Gastroesophageal sphincter (tissue), 4 donors: ENCODE measurements around the gene ADCK2. TPM values are rescaled to one million over a fixed set of nuclear protein-coding genes. Genes with fewer than 3 reads are reported as not detected.
A peak's percentile ranks its signal among the peaks of the same experiment; 100 is the strongest.
"Not testable (repeated sequence)": the region's sequence is repeated elsewhere in the genome, so short reads cannot be mapped to it uniquely, and the experiment has no call there.

ENCODE experiments used
- ATAC-seq: fragments of 150-250 bp; one replicate; pipeline ENCODE4 v1.9.1; 2016; ENCODE audit warnings: mild to moderate bottlenecking, moderate library complexity
- H3K27ac ChIP-seq, 4 donors: fragments of 200-600 bp; sonication (generic) in 3 of 4; 1 replicate in 3 of 4; 2 replicates in 1 of 4; pipeline ENCODE4 v1.5.1; 2016 to 2019
- H3K27me3 ChIP-seq: fragments of 200-600 bp; sonication (generic); one replicate; pipeline ENCODE4 v1.5.1; 2019
- H3K36me3 ChIP-seq, 2 donors: fragments of 200-600 bp; sonication (generic); one replicate each; pipeline ENCODE4 v1.5.1; 2019; ENCODE audit warnings: control low read depth in 1 of 2
- H3K4me1 ChIP-seq, 3 donors: fragments of 200-600 bp; sonication (generic); 1 replicate in 2 of 3; 2 replicates in 1 of 3; pipeline ENCODE4 v1.5.1; 2016 to 2019; ENCODE audit warnings: control low read depth in 2 of 3
- H3K4me3 ChIP-seq, 2 donors: fragments of 200-600 bp; sonication (generic); one replicate each; pipeline ENCODE4 v1.5.1; 2019; ENCODE audit warnings: mild to moderate bottlenecking in 1 of 2, moderate library complexity in 1 of 2
- H3K9me3 ChIP-seq, 3 donors: fragments of 200-600 bp; sonication (generic); one replicate each; pipeline ENCODE4 v1.5.1; 2017 to 2019; ENCODE audit warnings: control low read depth in 2 of 3
- CTCF ChIP-seq, 4 experiments: fragments of 200-600 bp in 2 of 4; fragments of 450-650 bp in 2 of 4; sonication (generic) in 1 of 4; IDR thresholded peaks; one replicate each; pipeline ENCODE4 v1.5.1; 2017 to 2019; ENCODE audit warnings: antibody characterized with exemption in 4 of 4, mild to moderate bottlenecking in 2 of 4, moderate library complexity in 2 of 4
- EP300 ChIP-seq: sonication (generic); formaldehyde crosslinking; IDR thresholded peaks from one replicate; pipeline ENCODE4 v1.6.1; 2017; ENCODE audit warnings: antibody characterized with exemption, mild to moderate bottlenecking
- POLR2A ChIP-seq, 2 donors: fragments of 450-650 bp; IDR thresholded peaks; one replicate each; pipeline ENCODE4 v1.6.1; 2017; ENCODE audit warnings: antibody characterized with exemption in 2 of 2, mild to moderate bottlenecking in 2 of 2, moderate library complexity in 1 of 2
- POLR2AphosphoS5 ChIP-seq: sonication (generic); formaldehyde crosslinking; IDR thresholded peaks from one replicate; pipeline ENCODE4 v1.6.1; 2017; ENCODE audit warnings: antibody characterized with exemption
- WGBS, 2 donors: methylation state at CpG; one replicate each; pipeline ENCODE4 v1.1.5; 2018; ENCODE audit warnings: low coverage in 1 of 2; 5-methylcytosine and 5-hydroxymethylcytosine counted together
- total RNA-seq, 4 donors: library from RNA; depleted of rRNA; stranded (reverse); fragments of >200 nt; gene quantifications; one replicate each; pipeline ENCODE4 v1.1.0, GENCODE V29; 2016

ADCK2 gene
- total RNA-seq, 4 donors from 2014 or later: 14.5 to 33.4 (median 22.4) TPM

GRCh38 chr7:140689199-140690152 is 16.7 kb downstream of the ADCK2 start:
- Histone ChIP-seq H3K27ac (no peak overlapping the region), H3K27me3 (no peaks in the 10 kb centered on the region), H3K36me3 (peaks cover 0 to 99% of the 10 kb centered on the region in 2 donors), H3K9me3 (no peaks in the 10 kb centered on the region), H3K4me3 (no peak overlapping the region), H3K4me1 (no peaks in the 10 kb centered on the region)
- WGBS, 2 donors: 82 to 95% methylated on average over 6 to 10 of the region's 16 CpGs
- no peak for ATAC-seq
- TF ChIP-seq EP300: no peak
- no peak for TF ChIP-seq CTCF (IDR thresholded peaks at IDR 0.05)
- no peak for TF ChIP-seq POLR2A (IDR thresholded peaks at IDR 0.05)
- no peak for TF ChIP-seq POLR2AphosphoS5

- no peak for ATAC-seq
- Histone ChIP-seq H3K36me3 (peaks cover 0 to 83% of the 10 kb centered on the region in 2 donors), H3K27ac (no peak overlapping the region), H3K4me1 (peaks cover 0 to 6% (median 4%) of the 10 kb centered on the region in 3 donors), H3K27me3 (no peaks in the 10 kb centered on the region), H3K9me3 (no peaks in the 10 kb centered on the region), H3K4me3 (no peak overlapping the region)
- no CpG with 5 or more reads among the region's 12 CpGs for WGBS, 2 donors
- TF ChIP-seq POLR2AphosphoS5: no peak
- TF ChIP-seq EP300: no peak
These were observed 18.8 kb downstream of the ADCK2 start for GRCh38 chr7:140691376-140692045.

- Histone ChIP-seq H3K4me1 (peaks cover 0 to 23% (median 19%) of the 10 kb centered on the region in 3 donors), H3K36me3 (peaks cover 0 to 60% of the 10 kb centered on the region in 2 donors)
- 40 to 86% methylated on average over 1 to 5 of the region's 10 CpGs for WGBS, 2 donors
- ATAC-seq, H3K27me3 ChIP-seq, H3K27ac ChIP-seq, H3K9me3 ChIP-seq, H3K4me3 ChIP-seq: not testable (repeated sequence)
These were observed 21.1 kb downstream of the ADCK2 start for GRCh38 chr7:140693849-140694248.

- ATAC-seq: no peak
- WGBS, 2 donors: 83% methylated on average over 2 of the region's 6 CpGs; no CpG with 5 or more reads in 1 of the 2 donors
These were observed 21.8 kb downstream of the ADCK2 start for GRCh38 chr7:140694592-140694991.

GRCh38 chr7:140695381-140695780 is 22.6 kb downstream of the ADCK2 start:
- Histone ChIP-seq H3K27me3 (no peaks in the 10 kb centered on the region), H3K36me3 (peaks cover 0 to 44% of the 10 kb centered on the region in 2 donors), H3K27ac (peak overlapping the region in 3 of 4 donors; percentile 95 to 98 (median 96)), H3K9me3 (no peaks in the 10 kb centered on the region), H3K4me3 (no peak overlapping the region), H3K4me1 (peaks cover 0 to 31% (median 21%) of the 10 kb centered on the region in 3 donors)
- TF ChIP-seq CTCF (IDR thresholded peaks at IDR 0.05) (no peak), POLR2AphosphoS5 (no peak), POLR2A (IDR thresholded peaks at IDR 0.05) (no peak), EP300 (no peak)
- WGBS, 2 donors: 86% methylated on average over 11 of the region's 11 CpGs; no CpG with 5 or more reads in 1 of the 2 donors
- no peak for ATAC-seq

More at GRCh38 chr7:140694592-140694991, 21.8 kb downstream of the ADCK2 start:
- Histone ChIP-seq H3K9me3 (no peaks in the 10 kb centered on the region), H3K36me3 (peaks cover 0 to 52% of the 10 kb centered on the region in 2 donors), H3K4me1 (peaks cover 0 to 31% (median 21%) of the 10 kb centered on the region in 3 donors), H3K4me3 (no peak overlapping the region), H3K27me3 (no peaks in the 10 kb centered on the region), H3K27ac (no peak overlapping the region)
- TF ChIP-seq POLR2AphosphoS5: no peak
- TF ChIP-seq CTCF (IDR thresholded peaks at IDR 0.05): no peak
- TF ChIP-seq POLR2A (IDR thresholded peaks at IDR 0.05): no peak
- TF ChIP-seq EP300: no peak
